Measurements from ENCODE around the gene STK10.

- TF ChIP-seq CTCF (conservative IDR thresholded peaks at IDR 0.05; ENCODE audit: low read depth, low read length) = no peak
- TF ChIP-seq EZH2phosphoT487 (IDR thresholded peaks at IDR 0.05; ENCODE audit: borderline replicate concordance, low read length) = no peak
- TF ChIP-seq EZH2 (IDR thresholded peaks at IDR 0.05; ENCODE audit: low read length, unreplicated experiment) = no peak
Observed at GRCh38 chr5:172097356-172097755, 90.7 kb downstream of the STK10 start.

Measured in PC-3 (cell line).